ENCODE results near the gene KY.

KY gene

GRCh38 chr3:134614955-134615354, 35.9 kb downstream of the KY start:
- no peak for DNase-seq
- TF ChIP-seq CTCF (IDR thresholded peaks at IDR 0.05; ENCODE audit: low read depth, low read length, missing control alignments), result no peak
- H3K27me3 ChIP-seq (replicated peaks), result no peaks in the 10 kb centered on the region
- in situ Hi-C loops (cut with HindIII; ENCODE audit: low pct_ligation_motif_present, low sequenced_read_pairs), result no loop called here
- no peak overlapping the region for H3K4me3 ChIP-seq (ENCODE audit: low read depth, low read length)
- H3K36me3 ChIP-seq (replicated peaks), result no peaks in the 10 kb centered on the region
- no peak overlapping the region for H3K27ac ChIP-seq

- Histone ChIP-seq H3K4me3 (ENCODE audit: low read depth, low read length) (no peak overlapping the region), H3K36me3 (replicated peaks) (no peaks in the 10 kb centered on the region), H3K27ac (no peak overlapping the region), H3K27me3 (replicated peaks) (no peaks in the 10 kb centered on the region)
- no peak for TF ChIP-seq CTCF (IDR thresholded peaks at IDR 0.05; ENCODE audit: low read depth, low read length, missing control alignments)
- in situ Hi-C loops (cut with HindIII; ENCODE audit: low pct_ligation_motif_present, low sequenced_read_pairs), result no loop called here
- no peak for DNase-seq
Observed at GRCh38 chr3:134613006-134613520, 37.8 kb downstream of the KY start.

- in situ Hi-C loops (cut with HindIII; ENCODE audit: low pct_ligation_motif_present, low sequenced_read_pairs), result no loop called here
- H3K27ac ChIP-seq, result no peak overlapping the region
- H3K27me3 ChIP-seq (replicated peaks), result no peaks in the 10 kb centered on the region
- DNase-seq, result no peak
- no peak overlapping the region for H3K4me3 ChIP-seq (ENCODE audit: low read depth, low read length)
- TF ChIP-seq CTCF (IDR thresholded peaks at IDR 0.05; ENCODE audit: low read depth, low read length, missing control alignments), result no peak
- H3K36me3 ChIP-seq (replicated peaks), result no peaks in the 10 kb centered on the region
Observed at GRCh38 chr3:134611516-134611915, 39.3 kb downstream of the KY start.

- TF ChIP-seq CTCF (IDR thresholded peaks at IDR 0.05; ENCODE audit: low read depth, low read length, missing control alignments), result no peak
- no peaks in the 10 kb centered on the region for H3K36me3 ChIP-seq (replicated peaks)
- no peak for DNase-seq
- in situ Hi-C loops (cut with HindIII; ENCODE audit: low pct_ligation_motif_present, low sequenced_read_pairs), result no loop called here
- H3K27ac ChIP-seq, result no peak overlapping the region
- no peak overlapping the region for H3K4me3 ChIP-seq (ENCODE audit: low read depth, low read length)
- H3K27me3 ChIP-seq (replicated peaks), result no peaks in the 10 kb centered on the region
Observed at GRCh38 chr3:134610432-134611385, 40.1 kb downstream of the KY start.

GRCh38 chr3:134609821-134610431, 40.9 kb downstream of the KY start:
- no peak for DNase-seq
- in situ Hi-C loops (cut with HindIII; ENCODE audit: low pct_ligation_motif_present, low sequenced_read_pairs), result no loop called here
- no peaks in the 10 kb centered on the region for H3K27me3 ChIP-seq (replicated peaks)
- H3K4me3 ChIP-seq (ENCODE audit: low read depth, low read length), result no peak overlapping the region
- no peaks in the 10 kb centered on the region for H3K36me3 ChIP-seq (replicated peaks)
- no peak for TF ChIP-seq CTCF (IDR thresholded peaks at IDR 0.05; ENCODE audit: low read depth, low read length, missing control alignments)
- H3K27ac ChIP-seq, result no peak overlapping the region

Measured in brain microvascular endothelial cell (primary cell).